Measurements from ENCODE around the gene GUCA2B.

DNA sequence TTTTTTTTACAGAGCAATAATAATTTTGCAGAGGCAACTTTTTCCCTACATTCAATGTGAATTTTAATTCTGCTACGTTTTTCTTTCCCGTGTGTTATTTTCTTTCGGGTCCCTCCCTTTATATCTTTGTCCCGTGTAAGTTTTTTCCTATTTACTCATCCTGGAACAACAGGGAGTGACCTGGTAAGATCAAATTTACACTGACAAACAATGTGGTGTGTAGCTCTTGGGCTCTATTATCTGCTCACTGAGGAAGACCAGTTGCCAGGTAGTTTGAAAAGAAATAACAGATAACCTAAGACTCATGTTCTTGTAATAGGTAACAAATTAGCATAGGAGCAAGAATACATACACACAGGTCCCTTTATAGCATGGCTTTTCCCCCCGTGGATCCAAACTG is 45.0 kb downstream of the GUCA2B start:
- TF ChIP-seq, protein P1, sequence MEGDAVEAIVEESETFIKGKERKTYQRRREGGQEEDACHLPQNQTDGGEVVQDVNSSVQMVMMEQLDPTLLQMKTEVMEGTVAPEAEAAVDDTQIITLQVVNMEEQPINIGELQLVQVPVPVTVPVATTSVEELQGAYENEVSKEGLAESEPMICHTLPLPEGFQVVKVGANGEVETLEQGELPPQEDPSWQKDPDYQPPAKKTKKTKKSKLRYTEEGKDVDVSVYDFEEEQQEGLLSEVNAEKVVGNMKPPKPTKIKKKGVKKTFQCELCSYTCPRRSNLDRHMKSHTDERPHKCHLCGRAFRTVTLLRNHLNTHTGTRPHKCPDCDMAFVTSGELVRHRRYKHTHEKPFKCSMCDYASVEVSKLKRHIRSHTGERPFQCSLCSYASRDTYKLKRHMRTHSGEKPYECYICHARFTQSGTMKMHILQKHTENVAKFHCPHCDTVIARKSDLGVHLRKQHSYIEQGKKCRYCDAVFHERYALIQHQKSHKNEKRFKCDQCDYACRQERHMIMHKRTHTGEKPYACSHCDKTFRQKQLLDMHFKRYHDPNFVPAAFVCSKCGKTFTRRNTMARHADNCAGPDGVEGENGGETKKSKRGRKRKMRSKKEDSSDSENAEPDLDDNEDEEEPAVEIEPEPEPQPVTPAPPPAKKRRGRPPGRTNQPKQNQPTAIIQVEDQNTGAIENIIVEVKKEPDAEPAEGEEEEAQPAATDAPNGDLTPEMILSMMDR (IDR thresholded peaks at IDR 0.05; ENCODE audit: insufficient read depth, low read depth, low read length) = no peak
- no peak for TF ChIP-seq EZH2 (IDR thresholded peaks at IDR 0.05; ENCODE audit: insufficient read depth, low read length)
